ENCODE data around the gene DPF3.

DPF3 gene

DNA sequence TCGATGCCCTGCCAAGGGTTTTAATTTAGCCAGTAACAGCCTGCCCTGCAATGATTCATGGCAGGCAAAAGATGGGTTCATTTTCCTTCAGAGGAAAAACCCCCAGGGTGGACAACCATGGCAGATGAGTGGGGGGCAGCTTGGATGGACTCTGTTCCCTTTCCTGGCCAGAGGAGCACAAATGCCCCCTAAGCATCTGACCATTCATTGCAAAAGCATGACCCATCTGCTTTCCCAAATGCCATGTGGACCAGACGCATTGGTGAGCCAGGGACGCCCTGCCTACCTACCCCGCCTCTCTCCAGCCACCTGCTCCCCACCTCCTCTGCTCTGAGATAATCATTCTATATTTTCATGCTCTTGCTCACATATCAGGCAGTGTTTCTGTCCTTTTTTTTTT is 281.9 kb downstream of the DPF3 start:
- Histone ChIP-seq H3K36me3 (ENCODE audit: control insufficient read depth in 1 of 2, insufficient read depth in 2 of 2, low read length in 2 of 2) (no peaks in the 10 kb centered on the region), H4K8ac (ENCODE audit: low read depth, low read length) (no peak overlapping the region), H4K12ac (ENCODE audit: low read depth, low read length) (no peak overlapping the region), H2BK120ac (ENCODE audit: insufficient read depth, low read length, poor library complexity) (no peak overlapping the region), H3K4me2 (ENCODE audit: low read length) (no peak overlapping the region), H3K4me3 (ENCODE audit: low read depth, low read length) (no peak overlapping the region), H3K27me3 (ENCODE audit: insufficient read depth, low read length) (no peaks in the 10 kb centered on the region), H3K27ac (ENCODE audit: low read depth, low read length) (no peak overlapping the region), H2BK12ac (ENCODE audit: low read length) (no peak overlapping the region), H3K18ac (ENCODE audit: low read length) (no peak overlapping the region), H2AK5ac (ENCODE audit: low read length) (no peak overlapping the region), H2AFZ (ENCODE audit: insufficient read depth, low read length, poor library complexity) (no peak overlapping the region), H3K14ac (ENCODE audit: low read length) (no peak overlapping the region), H4K91ac (ENCODE audit: low read depth, low read length) (no peak overlapping the region), H3K79me2 (ENCODE audit: control insufficient read depth, insufficient read depth, low read length, poor library complexity) (peaks cover 6% of the 10 kb centered on the region), H3K9ac (ENCODE audit: low read length) (no peak overlapping the region), H3K23ac (ENCODE audit: low read length) (no peak overlapping the region), H3K4ac (ENCODE audit: low read depth, low read length) (no peak overlapping the region), H3K4me1 (ENCODE audit: control insufficient read depth in 1 of 2, insufficient read depth in 2 of 2, low read length in 2 of 2) (peaks cover 33 to 49% of the 10 kb centered on the region in 2 experiments), H3K9me3 (ENCODE audit: insufficient read depth, low read depth, low read length) (no peaks in the 10 kb centered on the region), H3K79me1 (ENCODE audit: low read length) (peaks cover 33% of the 10 kb centered on the region), H2BK5ac (ENCODE audit: low read depth, low read length, poor library complexity) (no peak overlapping the region)
- no peak for DNase-seq
- no CpG with 5 or more reads among the region's 4 CpGs for WGBS (ENCODE audit: extremely low coverage, insufficient coverage, insufficient read length)

DNA sequence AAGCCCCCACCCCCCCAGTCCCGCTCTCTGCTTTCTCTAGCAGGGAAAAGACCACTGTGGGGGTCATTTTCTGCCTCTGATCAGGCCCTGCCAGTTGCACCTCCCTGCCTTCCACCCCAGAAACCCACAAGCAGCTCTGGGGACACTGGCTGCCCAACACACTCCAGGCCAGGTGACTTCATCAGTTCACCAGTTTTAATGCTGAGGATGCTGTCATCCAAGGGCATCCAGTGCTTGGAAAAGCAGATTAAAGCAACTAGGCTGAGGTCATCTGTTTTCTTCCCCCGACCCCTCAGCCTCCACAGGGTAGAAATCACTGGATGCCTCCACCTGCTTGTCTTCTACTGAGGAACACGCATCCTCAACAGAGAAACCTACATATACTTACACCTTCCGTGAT is 282.4 kb downstream of the DPF3 start:
- no peak overlapping the region for H2BK120ac ChIP-seq (ENCODE audit: insufficient read depth, low read length, poor library complexity)
- H3K9ac ChIP-seq (ENCODE audit: low read length): no peak overlapping the region
- H3K27me3 ChIP-seq (ENCODE audit: insufficient read depth, low read length): no peaks in the 10 kb centered on the region
- H3K4me2 ChIP-seq (ENCODE audit: low read length): no peak overlapping the region
- H3K4me3 ChIP-seq (ENCODE audit: low read depth, low read length): no peak overlapping the region
- H4K8ac ChIP-seq (ENCODE audit: low read depth, low read length): no peak overlapping the region
- no peak overlapping the region for H3K27ac ChIP-seq (ENCODE audit: low read depth, low read length)
- no peak overlapping the region for H2BK5ac ChIP-seq (ENCODE audit: low read depth, low read length, poor library complexity)
- H3K36me3 ChIP-seq (ENCODE audit: control insufficient read depth in 1 of 2, insufficient read depth in 2 of 2, low read length in 2 of 2): no peaks in the 10 kb centered on the region
- no peak overlapping the region for H2AK5ac ChIP-seq (ENCODE audit: low read length)
- no peak overlapping the region for H3K23ac ChIP-seq (ENCODE audit: low read length)
- no peak overlapping the region for H2AFZ ChIP-seq (ENCODE audit: insufficient read depth, low read length, poor library complexity)
- H3K14ac ChIP-seq (ENCODE audit: low read length): no peak overlapping the region
- peaks cover 27% of the 10 kb centered on the region for H3K79me1 ChIP-seq (ENCODE audit: low read length)
- no CpG with 5 or more reads among the region's 4 CpGs for WGBS (ENCODE audit: extremely low coverage, insufficient coverage, insufficient read length)
- peaks cover 27 to 44% of the 10 kb centered on the region in 2 experiments for H3K4me1 ChIP-seq (ENCODE audit: control insufficient read depth in 1 of 2, insufficient read depth in 2 of 2, low read length in 2 of 2)
- no peak overlapping the region for H3K4ac ChIP-seq (ENCODE audit: low read depth, low read length)
- DNase-seq: no peak
- no peak overlapping the region for H4K91ac ChIP-seq (ENCODE audit: low read depth, low read length)
- H3K79me2 ChIP-seq (ENCODE audit: control insufficient read depth, insufficient read depth, low read length, poor library complexity): peaks cover 3% of the 10 kb centered on the region
- H3K18ac ChIP-seq (ENCODE audit: low read length): no peak overlapping the region
- H3K9me3 ChIP-seq (ENCODE audit: insufficient read depth, low read depth, low read length): no peaks in the 10 kb centered on the region
- no peak overlapping the region for H2BK12ac ChIP-seq (ENCODE audit: low read length)
- H4K12ac ChIP-seq (ENCODE audit: low read depth, low read length): no peak overlapping the region

GRCh38 chr14:72610831-72611200 is 283.1 kb downstream of the DPF3 start:
- Histone ChIP-seq H3K27ac (ENCODE audit: low read depth, low read length) (no peak overlapping the region), H3K14ac (ENCODE audit: low read length) (no peak overlapping the region), H3K9ac (ENCODE audit: low read length) (no peak overlapping the region), H3K23ac (ENCODE audit: low read length) (no peak overlapping the region), H4K12ac (ENCODE audit: low read depth, low read length) (no peak overlapping the region), H3K4me1 (ENCODE audit: control insufficient read depth in 1 of 2, insufficient read depth in 2 of 2, low read length in 2 of 2) (peaks cover 21 to 37% of the 10 kb centered on the region in 2 experiments), H3K4me2 (ENCODE audit: low read length) (no peak overlapping the region), H3K36me3 (ENCODE audit: control insufficient read depth in 1 of 2, insufficient read depth in 2 of 2, low read length in 2 of 2) (no peaks in the 10 kb centered on the region), H2BK12ac (ENCODE audit: low read length) (peak overlapping the region; percentile 27), H3K18ac (ENCODE audit: low read length) (no peak overlapping the region), H4K8ac (ENCODE audit: low read depth, low read length) (no peak overlapping the region), H2AFZ (ENCODE audit: insufficient read depth, low read length, poor library complexity) (no peak overlapping the region), H4K91ac (ENCODE audit: low read depth, low read length) (peak overlapping the region; percentile 2), H3K27me3 (ENCODE audit: insufficient read depth, low read length) (no peaks in the 10 kb centered on the region), H2AK5ac (ENCODE audit: low read length) (no peak overlapping the region), H3K9me3 (ENCODE audit: insufficient read depth, low read depth, low read length) (no peaks in the 10 kb centered on the region), H2BK5ac (ENCODE audit: low read depth, low read length, poor library complexity) (no peak overlapping the region), H3K4me3 (ENCODE audit: low read depth, low read length) (no peak overlapping the region), H3K79me1 (ENCODE audit: low read length) (peaks cover 21% of the 10 kb centered on the region), H2BK120ac (ENCODE audit: insufficient read depth, low read length, poor library complexity) (peak overlapping the region; percentile 15), H3K79me2 (ENCODE audit: control insufficient read depth, insufficient read depth, low read length, poor library complexity) (peaks cover 3% of the 10 kb centered on the region), H3K4ac (ENCODE audit: low read depth, low read length) (no peak overlapping the region)
- no peak for DNase-seq
- WGBS (ENCODE audit: extremely low coverage, insufficient coverage, insufficient read length): no CpG with 5 or more reads among the region's 2 CpGs

- Histone ChIP-seq H3K79me2 (ENCODE audit: control insufficient read depth, insufficient read depth, low read length, poor library complexity) (peaks cover 3% of the 10 kb centered on the region), H3K4ac (ENCODE audit: low read depth, low read length) (no peak overlapping the region), H3K27me3 (ENCODE audit: insufficient read depth, low read length) (no peaks in the 10 kb centered on the region), H3K9ac (ENCODE audit: low read length) (no peak overlapping the region), H3K23ac (ENCODE audit: low read length) (no peak overlapping the region), H2AK5ac (ENCODE audit: low read length) (no peak overlapping the region), H3K4me2 (ENCODE audit: low read length) (no peak overlapping the region), H2AFZ (ENCODE audit: insufficient read depth, low read length, poor library complexity) (no peak overlapping the region), H3K14ac (ENCODE audit: low read length) (no peak overlapping the region), H3K36me3 (ENCODE audit: control insufficient read depth in 1 of 2, insufficient read depth in 2 of 2, low read length in 2 of 2) (no peaks in the 10 kb centered on the region), H4K91ac (ENCODE audit: low read depth, low read length) (peak overlapping the region; percentile 2), H3K18ac (ENCODE audit: low read length) (no peak overlapping the region), H2BK5ac (ENCODE audit: low read depth, low read length, poor library complexity) (no peak overlapping the region), H4K8ac (ENCODE audit: low read depth, low read length) (no peak overlapping the region), H3K4me3 (ENCODE audit: low read depth, low read length) (no peak overlapping the region), H3K27ac (ENCODE audit: low read depth, low read length) (no peak overlapping the region), H2BK12ac (ENCODE audit: low read length) (peak overlapping the region; percentile 27), H3K79me1 (ENCODE audit: low read length) (peaks cover 19% of the 10 kb centered on the region), H3K9me3 (ENCODE audit: insufficient read depth, low read depth, low read length) (no peaks in the 10 kb centered on the region), H4K12ac (ENCODE audit: low read depth, low read length) (no peak overlapping the region), H2BK120ac (ENCODE audit: insufficient read depth, low read length, poor library complexity) (peak overlapping the region; percentile 15), H3K4me1 (ENCODE audit: control insufficient read depth in 1 of 2, insufficient read depth in 2 of 2, low read length in 2 of 2) (peaks cover 19 to 31% of the 10 kb centered on the region in 2 experiments)
- WGBS (ENCODE audit: extremely low coverage, insufficient coverage, insufficient read length): no CpG with 5 or more reads among the region's 12 CpGs
- DNase-seq: no peak
Measured at GRCh38 chr14:72610096-72610830, 283.6 kb downstream of the DPF3 start.

All from trophoblast cell (in vitro differentiated cells and primary cell).